ENCODE measurements around the gene MPHOSPH9.

GRCh38 chr12:123250471-123251383 lies 17.8 kb upstream of the MPHOSPH9 start:
- TF ChIP-seq EZH2phosphoT487 (IDR thresholded peaks at IDR 0.05; ENCODE audit: low read depth) (no peak), CTCF (IDR thresholded peaks at IDR 0.05; ENCODE audit: low read depth, low read length) (no peak)
